Ovary (tissue), 9 donors: ENCODE data around the gene ZNF217. TPM values are rescaled to one million over a fixed set of nuclear protein-coding genes. Genes with fewer than 3 reads are reported as not detected.
"Not testable (repeated sequence)": the region's sequence is repeated elsewhere in the genome, so short reads cannot be mapped to it uniquely, and the experiment has no call there.

Experiments
- DNase-seq, 5 donors: peaks; one replicate each; pipeline ENCODE4 v3.0.0-alpha.2; 2019 to 2020
- H3K27ac ChIP-seq, 2 donors: fragments of 200-600 bp; one replicate each; pipeline versions ENCODE4 v1.5.1 to v1.8.0; 2019 to 2022
- H3K27me3 ChIP-seq: fragments of 200-600 bp; one replicate; pipeline ENCODE4 v1.8.0; 2022
- H3K36me3 ChIP-seq: fragments of 200-600 bp; sonication (generic); one replicate; pipeline ENCODE4 v1.5.1; 2019
- H3K4me1 ChIP-seq: one replicate; pipeline ENCODE4 v1.8.1; 2013; ENCODE audit warnings: mild to moderate bottlenecking, moderate library complexity; ENCODE audit not compliant: insufficient read depth
- H3K4me3 ChIP-seq: fragments of 200-600 bp; sonication (generic); one replicate; pipeline ENCODE4 v1.5.1; 2017
- H3K9me3 ChIP-seq, 2 donors: fragments of 200-600 bp in 1 of 2; sonication (generic) in 1 of 2; one replicate each; pipeline versions ENCODE4 v1.5.1 to v1.8.1; 2013 to 2019; ENCODE audit warnings: mild to moderate bottlenecking in 1 of 2, moderate library complexity in 1 of 2
- CTCF ChIP-seq, 3 donors: fragments of 450-650 bp in 2 of 3; fragments of 200-600 bp in 1 of 3; IDR thresholded peaks; one replicate each; pipeline versions ENCODE4 v1.5.1 to v1.8.0; 2016 to 2022; ENCODE audit warnings: antibody characterized with exemption in 3 of 3, mild to moderate bottlenecking in 1 of 3
- EP300 ChIP-seq: sonication (generic); formaldehyde crosslinking; IDR thresholded peaks from one replicate; pipeline ENCODE4 v1.6.1; 2017; ENCODE audit warnings: antibody characterized with exemption
- POLR2A ChIP-seq: fragments of 450-650 bp; IDR thresholded peaks from one replicate; pipeline ENCODE4 v1.6.1; 2017; ENCODE audit warnings: antibody characterized with exemption, mild to moderate bottlenecking, moderate library complexity
- WGBS, 3 donors: extraction: QIAGEN DNeasy Blood & Tissue Kit in 1 of 3; methylation state at CpG; one replicate each; pipeline versions ENCODE4 v1.1.5 to v1.1.7; 2013 to 2017; 5-methylcytosine and 5-hydroxymethylcytosine counted together
- intact Hi-C, 4 donors: fragments of 100-400 bp; cut with DNase I; formaldehyde crosslinking; loops; one replicate each; pipeline versions ENCODE4 v1.11.0 to v1.15.1; 2022 to 2023
- polyA plus RNA-seq, 2 donors: library from polyadenylated mRNA; stranded (reverse); fragments of 200-250 nt in 1 of 2; fragments of 350-450 nt in 1 of 2; fragmentation: Illumina TruSeq in 1 of 2; extraction: RNeasy Lipid Tissue Mini Kit (QIAGEN cat#74804) in 1 of 2; gene quantifications; one replicate each; pipeline ENCODE4 v1.2.3, GENCODE V29; 2013 to 2014
- total RNA-seq, 7 donors: library from RNA; depleted of rRNA in 2 of 7; stranded (reverse); fragments of >200 nt in 2 of 7; fragmentation: NEBNext Ultra II Directional in 3 of 7; extraction: Animal tissue kit (Norgen Biotek cat#: 25700) in 3 of 7; gene quantifications; one replicate each; pipeline versions ENCODE4 v1.1.0 to v1.2.4, GENCODE V29; 2016 to 2023
- donor health status: DM: no; HTN: no; CAD: no; lungs with moderate emphysema.
- donor health status: DM: no; HTN: no; CAD: no.
- donor health status: Bipolar disorder and iron deficiency.
- donor health status: DM: yes; HTN: yes; CAD: no.
- donor health status: DM: no; HTN: no; CAD: no.
- donor health status: DM: yes; HTN: yes; CAD: no.

The ZNF217 gene
- total and polyA plus RNA-seq, 9 donors, result 13.1 to 69.7 (median 20.8) TPM

- H3K27me3 ChIP-seq, intact Hi-C loops, H3K4me1 ChIP-seq, DNase-seq, H3K36me3 ChIP-seq, H3K9me3 ChIP-seq: not testable (repeated sequence)
- WGBS, 3 donors, result 29 to 40% (median 34%) methylated on average over 12 of the region's 12 CpGs
- Histone ChIP-seq H3K27ac (peak overlapping the region in 1 of 2 donors; percentile 97), H3K4me3 (peak overlapping the region; percentile 0)
Observed at GRCh38 chr20:53589321-53590065, 4.1 kb downstream of the ZNF217 start.

- H3K9me3 ChIP-seq, H3K4me3 ChIP-seq, H3K27me3 ChIP-seq, H3K27ac ChIP-seq, intact Hi-C loops, DNase-seq, H3K4me1 ChIP-seq, H3K36me3 ChIP-seq: not testable (repeated sequence)
- 96 to 100% (median 96%) methylated on average over 1 of the region's 1 CpG for WGBS, 3 donors
Observed at GRCh38 chr20:53587157-53587703, 6.4 kb downstream of the ZNF217 start.

GRCh38 chr20:53586640-53587039 is 7.0 kb downstream of the ZNF217 start:
- intact Hi-C loops, result no loop called here
- Histone ChIP-seq H3K4me3 (no peak overlapping the region), H3K36me3 (no peaks in the 10 kb centered on the region), H3K27me3 (no peaks in the 10 kb centered on the region), H3K9me3 (no peaks in the 10 kb centered on the region), H3K4me1 (peaks cover 6% of the 10 kb centered on the region), H3K27ac (no peak overlapping the region)
- no peak for DNase-seq
- TF ChIP-seq EP300 (no peak), POLR2A (no peak), CTCF (IDR thresholded peaks at IDR 0.05) (no peak)
- 31 to 43% (median 38%) methylated on average over 6 of the region's 6 CpGs for WGBS, 3 donors

GRCh38 chr20:53585910-53586309 is 7.7 kb downstream of the ZNF217 start:
- H3K4me3 ChIP-seq, DNase-seq, H3K9me3 ChIP-seq, H3K27me3 ChIP-seq, H3K36me3 ChIP-seq, H3K4me1 ChIP-seq, H3K27ac ChIP-seq, intact Hi-C loops: not testable (repeated sequence)
- WGBS, 3 donors, result 71 to 86% (median 84%) methylated on average over 5 of the region's 5 CpGs

GRCh38 chr20:53585004-53585569 is 8.6 kb downstream of the ZNF217 start:
- H3K4me1 ChIP-seq, H3K27ac ChIP-seq, H3K4me3 ChIP-seq, DNase-seq, H3K36me3 ChIP-seq, H3K9me3 ChIP-seq, H3K27me3 ChIP-seq, intact Hi-C loops: not testable (repeated sequence)
- 87 to 91% (median 89%) methylated on average over 6 of the region's 6 CpGs for WGBS, 3 donors

- H3K4me3 ChIP-seq, H3K27me3 ChIP-seq, H3K9me3 ChIP-seq, H3K27ac ChIP-seq, H3K36me3 ChIP-seq, DNase-seq: not testable (repeated sequence)
- intact Hi-C loops, result loop anchor here in 1 of 4 donors (5.0 kb wide), 1 partner anchor 288 kb away; no protein-coding TSS in a partner anchor
- peaks cover 12% of the 10 kb centered on the region for H3K4me1 ChIP-seq
- 62 to 71% (median 67%) methylated on average over 3 of the region's 3 CpGs for WGBS, 3 donors
Observed at GRCh38 chr20:53584550-53584913, 9.1 kb downstream of the ZNF217 start.

GRCh38 chr20:53583660-53584549 is 9.7 kb downstream of the ZNF217 start:
- H3K27me3 ChIP-seq, H3K27ac ChIP-seq, H3K36me3 ChIP-seq, H3K4me3 ChIP-seq, DNase-seq, H3K9me3 ChIP-seq: not testable (repeated sequence)
- intact Hi-C loops, result loop anchor here in 1 of 4 donors (5.0 kb wide), 1 partner anchor 288 kb away; no protein-coding TSS in a partner anchor
- peaks cover 12% of the 10 kb centered on the region for H3K4me1 ChIP-seq
- WGBS, 3 donors, result 29 to 34% (median 33%) methylated on average over 3 of the region's 3 CpGs
